H9 (cell line): ENCODE results near the gene USP49. TPM values are rescaled to one million over a fixed set of nuclear protein-coding genes. Genes with fewer than 3 reads are reported as not detected.

Experiments
- DNase-seq: peaks from one replicate; pipeline ENCODE4 v3.0.0-alpha.2; 2017
- H2AFZ ChIP-seq: one replicate; pipeline ENCODE4 v1.6.1; 2013; ENCODE audit warnings: mild to moderate bottlenecking, low read length, control low read depth, moderate library complexity
- H2AK5ac ChIP-seq: 2 replicates; pipeline ENCODE4 v1.6.1; 2013; ENCODE audit warnings: low read length, control low read depth, mixed read lengths; ENCODE audit not compliant: insufficient read length
- H2BK120ac ChIP-seq: one replicate; pipeline ENCODE4 v1.6.1; 2013; ENCODE audit warnings: low read depth, mild to moderate bottlenecking, low read length, control low read depth, inconsistent platforms; ENCODE audit not compliant: poor library complexity, severe bottlenecking
- H2BK12ac ChIP-seq: 2 replicates; pipeline ENCODE4 v1.6.1; 2013; ENCODE audit warnings: low read length, control low read depth, mixed read lengths, low read depth; ENCODE audit not compliant: insufficient read length
- H2BK15ac ChIP-seq: 2 replicates; pipeline ENCODE4 v1.6.1; 2013; ENCODE audit warnings: low read depth, low read length, control low read depth
- H2BK20ac ChIP-seq: one replicate; pipeline ENCODE4 v1.6.1; 2013; ENCODE audit warnings: low read depth, mild to moderate bottlenecking, low read length, control low read depth, inconsistent platforms; ENCODE audit not compliant: poor library complexity, severe bottlenecking
- H2BK5ac ChIP-seq: 2 replicates; pipeline ENCODE4 v1.6.1; 2013; ENCODE audit warnings: low read length, control low read depth, mixed read lengths; ENCODE audit not compliant: insufficient read length
- H3K14ac ChIP-seq: 2 replicates; pipeline ENCODE4 v1.6.1; 2013; ENCODE audit warnings: low read length, control low read depth; ENCODE audit not compliant: insufficient read depth
- H3K18ac ChIP-seq: 2 replicates; pipeline ENCODE4 v1.6.1; 2013; ENCODE audit warnings: low read depth, mild to moderate bottlenecking, mixed read lengths, low read length, control low read depth; ENCODE audit not compliant: insufficient read length
- H3K23ac ChIP-seq: 2 replicates; pipeline ENCODE4 v1.6.1; 2013; ENCODE audit warnings: low read length, control low read depth, mixed read lengths, low read depth; ENCODE audit not compliant: insufficient read length
- H3K23me2 ChIP-seq: 2 replicates; pipeline ENCODE4 v1.6.1; 2013; ENCODE audit warnings: low read depth, mild to moderate bottlenecking, mixed read lengths, low read length, control low read depth; ENCODE audit not compliant: insufficient read length, poor library complexity, severe bottlenecking
- H3K27ac ChIP-seq: 2 replicates; pipeline ENCODE4 v1.5.1; 2013; ENCODE audit warnings: low read length, control low read depth, mixed read lengths, low read depth; ENCODE audit not compliant: insufficient read length
- H3K27me3 ChIP-seq: 2 replicates; pipeline ENCODE4 v1.6.1; 2013; ENCODE audit warnings: low read length, control low read depth, inconsistent platforms; ENCODE audit not compliant: insufficient read depth
- H3K4ac ChIP-seq: 2 replicates; pipeline ENCODE4 v1.6.1; 2013; ENCODE audit warnings: low read depth, mild to moderate bottlenecking, control low read depth, inconsistent platforms, low read length, moderate library complexity
- H3K4me1 ChIP-seq: 2 replicates; pipeline ENCODE4 v1.6.1; 2013; ENCODE audit warnings: low read length, control low read depth, inconsistent platforms; ENCODE audit not compliant: insufficient read depth
- H3K4me2 ChIP-seq: 2 replicates; pipeline ENCODE4 v1.6.1; 2013; ENCODE audit warnings: low read length, control low read depth, mixed read lengths; ENCODE audit not compliant: insufficient read length, insufficient read depth
- H3K56ac ChIP-seq: 2 replicates; pipeline ENCODE4 v1.6.1; 2013; ENCODE audit warnings: low read depth, mild to moderate bottlenecking, mixed read lengths, low read length, control low read depth; ENCODE audit not compliant: insufficient read length
- H3K79me1 ChIP-seq: 2 replicates; pipeline ENCODE4 v1.6.1; 2013; ENCODE audit warnings: low read depth, mild to moderate bottlenecking, moderate library complexity, low read length, control low read depth, inconsistent platforms; ENCODE audit not compliant: insufficient read depth, poor library complexity, severe bottlenecking
- H3K79me2 ChIP-seq: 2 replicates; pipeline ENCODE4 v1.6.1; 2013; ENCODE audit warnings: low read length, control low read depth, inconsistent platforms; ENCODE audit not compliant: insufficient read depth
- H3K9ac ChIP-seq: 2 replicates; pipeline ENCODE4 v1.6.1; 2013; ENCODE audit warnings: low read length, control low read depth, mixed read lengths; ENCODE audit not compliant: insufficient read length; ENCODE audit errors: extremely low read depth
- H3K9me3 ChIP-seq: one replicate; pipeline ENCODE4 v1.6.1; 2013; ENCODE audit warnings: low read depth, low read length, inconsistent platforms; ENCODE audit not compliant: control insufficient read depth
- H3T11ph ChIP-seq: one replicate; pipeline ENCODE4 v1.6.1; 2013; ENCODE audit warnings: mild to moderate bottlenecking, low read length, control low read depth, inconsistent platforms
- H4K20me1 ChIP-seq: one replicate; pipeline ENCODE4 v1.6.1; 2013; ENCODE audit not compliant: control insufficient read depth, insufficient read length, insufficient read depth
- H4K5ac ChIP-seq: 2 replicates; pipeline ENCODE4 v1.6.1; 2013; ENCODE audit warnings: low read depth, mild to moderate bottlenecking, mixed read lengths, low read length, control low read depth; ENCODE audit not compliant: insufficient read length
- H4K8ac ChIP-seq: replicated peaks from 2 replicates; pipeline ENCODE4 v1.6.1; 2013; ENCODE audit warnings: low read length, control low read depth, mixed read lengths, low read depth; ENCODE audit not compliant: insufficient read length
- H4K91ac ChIP-seq: 2 replicates; pipeline ENCODE4 v1.6.1; 2013; ENCODE audit warnings: low read depth, mild to moderate bottlenecking, moderate library complexity, mixed read lengths, low read length, control low read depth; ENCODE audit not compliant: insufficient read length
- H3K27ac Mint-ChIP-seq, 3 experiments: 2 replicates in 2 of 3; 3 replicates in 1 of 3; pipeline ENCODE4 v1.8.0; 2020 to 2021; ENCODE audit warnings: mixed read lengths in 3 of 3, mild to moderate bottlenecking in 1 of 3, moderate library complexity in 1 of 3
- H3K27me3 Mint-ChIP-seq: 2 replicates; pipeline ENCODE4 v1.8.0; 2021; ENCODE audit warnings: low read depth, mild to moderate bottlenecking, moderate library complexity, mixed read lengths
- H3K36me3 Mint-ChIP-seq, 3 experiments: 2 replicates in 2 of 3; 3 replicates in 1 of 3; pipeline ENCODE4 v1.8.0; 2020 to 2021; ENCODE audit warnings: low read depth in 3 of 3, mixed read lengths in 3 of 3; ENCODE audit not compliant: insufficient read depth in 1 of 3
- H3K4me1 Mint-ChIP-seq, 2 experiments: 2 replicates each; pipeline ENCODE4 v1.8.0; 2020; ENCODE audit warnings: mixed read lengths in 2 of 2
- H3K4me3 Mint-ChIP-seq, 2 experiments: 2 replicates in 1 of 2; 3 replicates in 1 of 2; pipeline ENCODE4 v1.8.0; 2020 to 2021; ENCODE audit warnings: mild to moderate bottlenecking in 2 of 2, mixed read lengths in 2 of 2, moderate library complexity in 1 of 2
- H3K9me3 Mint-ChIP-seq, 2 experiments: 2 replicates in 1 of 2; 3 replicates in 1 of 2; pipeline ENCODE4 v1.8.0; 2020; ENCODE audit warnings: mild to moderate bottlenecking in 2 of 2, mixed read lengths in 2 of 2, moderate library complexity in 1 of 2
- WGBS: extraction: QIAGEN DNeasy Blood & Tissue Kit; methylation state at CpG from one replicate; pipeline ENCODE4 v1.1.7; 2013; ENCODE audit warnings: missing lambda C conversion rate, low lambda C conversion rate, mixed read lengths; ENCODE audit not compliant: insufficient read length; ENCODE audit errors: extremely low coverage; 5-methylcytosine and 5-hydroxymethylcytosine counted together
- total RNA-seq: library from RNA; stranded (reverse); gene quantifications from 2 replicates; pipeline ENCODE4 v1.2.1, GENCODE V29; 2021
- TF ChIP-seq, protein P1 (sequence below): fragments of 200-600 bp; sonication (generic); conservative IDR thresholded peaks from 3 replicates; pipeline ENCODE4 v1.8.0; 2021; ENCODE audit warnings: antibody characterized with exemption, mild to moderate bottlenecking

Gene USP49
- total RNA-seq, 1 experiment from 2014 or later = 19.0 TPM

DNA sequence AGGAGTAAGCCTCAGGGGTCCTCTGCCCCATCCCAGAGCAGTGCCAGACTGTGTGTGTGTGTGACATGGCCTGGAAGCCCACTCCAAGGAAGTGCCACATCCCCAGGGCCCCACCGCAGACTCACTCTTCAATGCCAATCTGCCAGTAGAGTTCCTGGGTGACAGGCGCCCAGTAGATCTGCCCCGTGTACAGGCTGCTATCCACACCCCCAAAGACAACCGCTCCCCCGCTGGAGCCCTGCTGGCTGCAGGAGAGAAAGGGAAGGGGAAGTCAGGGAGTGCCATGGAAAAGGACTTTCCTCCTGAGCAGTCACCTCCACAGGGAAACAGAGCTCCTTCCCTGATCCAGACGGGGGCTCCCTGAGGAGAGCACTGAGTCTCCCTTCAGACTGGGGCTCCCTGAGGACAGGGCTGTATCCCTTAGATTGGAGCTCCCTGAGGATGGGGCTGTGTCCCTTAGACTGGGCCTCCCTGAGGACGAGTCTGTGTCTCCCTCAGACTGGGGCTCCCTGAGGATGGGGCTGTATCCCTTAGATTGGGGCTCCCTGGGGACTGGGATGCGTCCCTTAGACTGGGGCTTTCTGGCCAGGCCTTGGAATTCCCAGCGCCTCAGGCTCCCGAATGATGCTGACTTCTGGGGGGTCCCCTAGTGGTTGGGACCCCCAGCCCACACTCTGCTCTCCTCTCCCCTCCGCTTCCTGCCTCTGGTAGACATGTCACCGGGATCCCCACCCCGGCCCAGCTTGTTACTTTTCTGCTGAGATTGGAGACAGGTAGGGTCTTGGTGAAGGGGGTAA lies 154.6 kb downstream of the USP49 start:
- no peaks in the 10 kb centered on the region for H3K79me2 ChIP-seq
- H3K27me3 Mint-ChIP-seq = peaks cover 12% of the 10 kb centered on the region
- H3K27ac Mint-ChIP-seq = no peak overlapping the region
- H3K9me3 Mint-ChIP-seq = no peaks in the 10 kb centered on the region; a peak in 1 of 5 replicates
- H3K27me3 ChIP-seq = no peaks in the 10 kb centered on the region
- H3K23ac ChIP-seq = no peak overlapping the region
- H3K4me3 Mint-ChIP-seq = no peak overlapping the region
- H3K14ac ChIP-seq = no peak overlapping the region
- no peak overlapping the region for H2AK5ac ChIP-seq
- H3K9me3 ChIP-seq = no peaks in the 10 kb centered on the region
- no peak overlapping the region for H2AFZ ChIP-seq
- no peak overlapping the region for H4K8ac ChIP-seq
- no peak overlapping the region for H4K5ac ChIP-seq
- no peaks in the 10 kb centered on the region for H3K4me1 ChIP-seq
- H3K4ac ChIP-seq = no peak overlapping the region
- no peak overlapping the region for H3K27ac ChIP-seq
- no peak overlapping the region for H2BK120ac ChIP-seq
- no peak overlapping the region for H3K4me2 ChIP-seq
- H2BK15ac ChIP-seq = no peak overlapping the region
- no peak overlapping the region for H4K91ac ChIP-seq
- no peak overlapping the region for H2BK20ac ChIP-seq
- H3K36me3 Mint-ChIP-seq = no peaks in the 10 kb centered on the region; a peak in 1 of 7 replicates
- no peak overlapping the region for H3K9ac ChIP-seq
- no peaks in the 10 kb centered on the region for H3K79me1 ChIP-seq
- peaks cover 2% of the 10 kb centered on the region for H3K23me2 ChIP-seq
- H3K56ac ChIP-seq = no peak overlapping the region
- DNase-seq = no peak
- TF ChIP-seq, protein P1, sequence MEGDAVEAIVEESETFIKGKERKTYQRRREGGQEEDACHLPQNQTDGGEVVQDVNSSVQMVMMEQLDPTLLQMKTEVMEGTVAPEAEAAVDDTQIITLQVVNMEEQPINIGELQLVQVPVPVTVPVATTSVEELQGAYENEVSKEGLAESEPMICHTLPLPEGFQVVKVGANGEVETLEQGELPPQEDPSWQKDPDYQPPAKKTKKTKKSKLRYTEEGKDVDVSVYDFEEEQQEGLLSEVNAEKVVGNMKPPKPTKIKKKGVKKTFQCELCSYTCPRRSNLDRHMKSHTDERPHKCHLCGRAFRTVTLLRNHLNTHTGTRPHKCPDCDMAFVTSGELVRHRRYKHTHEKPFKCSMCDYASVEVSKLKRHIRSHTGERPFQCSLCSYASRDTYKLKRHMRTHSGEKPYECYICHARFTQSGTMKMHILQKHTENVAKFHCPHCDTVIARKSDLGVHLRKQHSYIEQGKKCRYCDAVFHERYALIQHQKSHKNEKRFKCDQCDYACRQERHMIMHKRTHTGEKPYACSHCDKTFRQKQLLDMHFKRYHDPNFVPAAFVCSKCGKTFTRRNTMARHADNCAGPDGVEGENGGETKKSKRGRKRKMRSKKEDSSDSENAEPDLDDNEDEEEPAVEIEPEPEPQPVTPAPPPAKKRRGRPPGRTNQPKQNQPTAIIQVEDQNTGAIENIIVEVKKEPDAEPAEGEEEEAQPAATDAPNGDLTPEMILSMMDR = no peak
- no peaks in the 10 kb centered on the region for H4K20me1 ChIP-seq
- no peak overlapping the region for H3K18ac ChIP-seq
- H2BK12ac ChIP-seq = no peak overlapping the region
- WGBS = no CpG with 5 or more reads among the region's 13 CpGs
- H3K4me1 Mint-ChIP-seq = peaks cover 16 to 22% of the 10 kb centered on the region in 2 experiments
- H3T11ph ChIP-seq = no peak overlapping the region
- H2BK5ac ChIP-seq = no peak overlapping the region

Other genes starting within 250 kb of the USP49 start
- gene TFEB, start 159.8 kb downstream of the USP49 start, total RNA-seq = 1.2 and 2.4 TPM in 2 replicates
- gene PGC, start 148.0 kb downstream of the USP49 start, total RNA-seq = not detected in 2 replicates
- 4.6 and 4.8 TPM in 2 replicates for gene FRS3, start 115.5 kb downstream of the USP49 start, total RNA-seq
- gene PRICKLE4, start 114.6 kb downstream of the USP49 start, total RNA-seq = 0.68 and 0.70 TPM in 2 replicates
- gene TOMM6, start 107.7 kb downstream of the USP49 start, total RNA-seq = 237 and 239 TPM in 2 replicates
- 28.9 and 29.9 TPM in 2 replicates for gene MED20, start 25.8 kb upstream of the USP49 start, total RNA-seq
- 71.1 and 74.2 TPM in 2 replicates for gene BYSL, start 26.1 kb upstream of the USP49 start, total RNA-seq
- gene CCND3, start 46.4 kb upstream of the USP49 start, total RNA-seq = 24.2 and 25.3 TPM in 2 replicates
- 30.4 and 32.9 TPM in 2 replicates for gene TAF8, start 155.1 kb upstream of the USP49 start, total RNA-seq
- 45.1 and 48.4 TPM in 2 replicates for gene C6orf132, start 247.2 kb upstream of the USP49 start, total RNA-seq